ENCODE results near the gene CDKAL1.

The CDKAL1 gene

GRCh38 chr6:20851795-20852194 lies 317.5 kb downstream of the CDKAL1 start:
- DNase-seq: no peak

- DNase-seq: no peak
Observed at GRCh38 chr6:20853828-20854227, 319.6 kb downstream of the CDKAL1 start.

DNA sequence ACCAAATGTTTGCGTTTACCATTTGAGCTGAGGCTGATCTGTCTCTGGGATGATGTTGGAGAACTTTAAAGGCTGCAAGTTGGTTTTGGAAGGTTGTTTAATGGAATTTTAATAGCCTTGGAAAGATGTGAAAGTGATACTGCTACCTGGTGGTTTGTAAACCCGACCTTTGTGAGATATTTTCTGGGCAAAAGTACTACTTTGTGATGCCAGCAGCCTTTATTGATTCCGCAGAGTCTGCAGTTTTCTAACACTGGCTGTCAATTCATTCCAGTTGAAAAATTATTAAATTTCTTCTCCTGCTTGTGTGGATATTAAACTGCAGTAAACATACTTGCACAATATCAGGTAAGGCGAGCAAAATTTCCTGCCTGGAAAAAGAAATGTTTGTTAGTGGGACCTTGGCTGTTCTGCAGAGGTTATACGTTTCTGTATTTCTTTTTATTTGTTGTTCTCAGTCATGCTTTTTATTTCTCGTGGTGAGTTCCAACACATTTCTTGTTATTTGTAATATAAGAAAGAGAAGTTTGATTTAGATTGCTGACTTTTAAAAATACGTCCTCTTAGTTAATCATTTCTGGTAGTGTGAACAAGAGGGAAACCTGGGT lies 322.5 kb downstream of the CDKAL1 start:
- no peak for DNase-seq

GRCh38 chr6:20861481-20861880 lies 327.2 kb downstream of the CDKAL1 start:
- DNase-seq: no peak

DNA sequence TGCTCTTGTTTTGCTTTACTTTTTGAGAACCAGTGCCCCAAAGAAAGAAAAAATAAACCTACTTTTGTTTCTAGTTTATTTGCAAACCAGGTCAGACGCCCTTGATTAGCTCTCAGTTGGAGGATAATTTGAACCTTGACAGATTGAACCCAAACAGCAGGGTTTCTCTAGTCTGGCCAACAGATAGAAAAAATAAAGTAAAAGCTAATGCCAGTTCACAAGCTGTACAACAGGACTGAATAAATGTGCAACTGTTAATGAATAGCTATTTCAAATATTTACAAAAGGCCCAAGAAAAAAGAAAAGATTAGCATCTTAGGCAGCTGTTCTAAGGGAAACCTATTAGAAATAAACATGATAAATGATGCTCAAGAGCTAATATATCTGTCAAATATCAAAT lies 331.8 kb downstream of the CDKAL1 start:
- no peak for DNase-seq

- DNase-seq: no peak
Observed at GRCh38 chr6:20866935-20867703, 332.9 kb downstream of the CDKAL1 start.

GRCh38 chr6:20868397-20869096 lies 334.3 kb downstream of the CDKAL1 start:
- no peak for DNase-seq

GRCh38 chr6:20870021-20870420 lies 335.8 kb downstream of the CDKAL1 start:
- DNase-seq: no peak

GRCh38 chr6:20870493-20870892 lies 336.2 kb downstream of the CDKAL1 start:
- no peak for DNase-seq

GRCh38 chr6:20873425-20874190 lies 339.4 kb downstream of the CDKAL1 start:
- DNase-seq: no peak

DNA sequence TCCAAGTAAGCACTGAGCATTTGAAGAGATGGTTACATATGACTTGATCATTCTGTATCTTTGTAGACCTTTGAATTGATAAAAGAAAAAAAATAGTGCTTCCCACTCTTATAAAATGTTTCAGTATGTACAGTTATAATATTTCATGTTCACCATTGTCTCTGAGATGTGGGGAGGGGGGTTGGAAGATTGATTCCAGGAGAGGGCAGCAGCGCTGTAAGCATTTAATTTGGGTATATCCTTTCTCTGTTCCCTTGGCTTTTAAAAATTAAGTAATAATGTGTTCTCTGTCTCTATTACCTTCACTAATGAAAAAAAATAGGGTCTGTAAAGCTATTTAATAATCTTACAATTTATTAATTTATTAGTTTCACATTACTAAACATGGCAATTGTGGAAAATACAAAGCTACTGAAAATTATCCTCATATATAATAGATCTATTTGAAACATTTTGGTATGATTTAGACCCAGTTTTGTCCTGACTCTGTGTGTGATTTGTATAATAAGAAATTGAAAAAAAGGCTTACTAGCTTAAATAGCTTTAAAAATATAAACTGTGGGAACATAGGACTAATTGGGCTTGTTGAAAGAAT lies 341.2 kb downstream of the CDKAL1 start:
- DNase-seq: no peak

- no peak for DNase-seq
Observed at GRCh38 chr6:20876036-20876435, 341.8 kb downstream of the CDKAL1 start.

- no peak for DNase-seq
Observed at GRCh38 chr6:20876561-20876960, 342.3 kb downstream of the CDKAL1 start.

GRCh38 chr6:20877008-20877937 lies 343.0 kb downstream of the CDKAL1 start:
- no peak for DNase-seq

- no peak for DNase-seq
Observed at GRCh38 chr6:20879121-20879520, 344.9 kb downstream of the CDKAL1 start.

DNA sequence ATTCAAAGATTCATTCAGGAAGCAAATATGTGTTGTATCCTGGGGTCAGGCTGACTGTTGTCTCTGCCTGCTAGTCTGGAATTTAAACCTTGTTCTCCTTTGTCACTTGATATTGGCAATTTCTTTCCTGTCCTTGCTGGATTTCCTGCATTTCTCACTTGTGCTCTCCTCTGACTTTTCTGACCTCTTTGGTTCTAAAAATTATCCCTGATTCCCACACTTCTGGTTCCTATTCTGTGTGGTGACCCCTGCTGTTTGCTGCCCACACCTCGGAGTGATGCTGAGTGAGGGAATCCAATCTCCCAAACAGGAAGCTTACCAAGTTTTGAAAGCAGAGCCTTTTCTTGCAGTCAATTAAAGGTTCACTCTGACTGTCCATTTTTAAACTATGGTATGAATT lies 345.3 kb downstream of the CDKAL1 start:
- DNase-seq: no peak

DNA sequence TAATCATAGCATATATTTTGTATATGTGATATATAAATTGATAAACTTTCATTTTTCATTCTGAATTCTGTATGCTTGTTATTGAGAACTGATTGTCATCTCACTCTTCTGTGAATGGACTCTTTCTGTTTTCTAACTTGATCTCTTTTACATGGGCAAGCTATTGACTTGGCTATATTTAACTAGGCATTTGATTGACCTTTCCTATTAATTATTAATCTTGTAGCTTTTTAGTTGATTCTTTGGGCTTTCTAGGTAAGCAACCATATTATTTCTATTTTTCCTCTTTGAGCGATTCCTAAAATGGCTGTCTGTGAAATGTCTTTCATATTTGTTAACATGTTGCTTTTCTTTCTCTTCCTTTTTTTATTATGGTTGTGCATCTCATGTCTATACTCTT lies 347.1 kb downstream of the CDKAL1 start:
- no peak for DNase-seq

- no peak for DNase-seq
Observed at GRCh38 chr6:20882014-20882413, 347.8 kb downstream of the CDKAL1 start.

DNA sequence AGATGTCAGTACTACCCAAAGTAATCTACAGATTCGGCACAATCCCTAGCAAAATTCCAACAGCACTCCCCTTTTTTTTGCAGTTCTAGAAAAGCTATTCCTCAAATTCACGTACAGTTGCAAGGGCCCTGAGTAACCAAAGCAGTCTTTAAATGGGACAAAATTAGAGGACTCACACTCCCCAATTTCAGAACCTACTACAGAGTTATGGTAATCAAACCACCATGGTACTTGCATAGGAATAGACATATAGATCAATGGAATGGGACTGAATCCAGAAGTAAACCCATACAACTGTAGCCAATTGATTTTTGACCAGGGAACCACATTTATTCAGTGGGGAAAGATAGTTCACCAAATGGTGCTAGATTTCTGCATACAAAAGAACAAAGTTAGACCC lies 350.8 kb downstream of the CDKAL1 start:
- DNase-seq: no peak

- no peak for DNase-seq
Observed at GRCh38 chr6:20891161-20891560, 356.9 kb downstream of the CDKAL1 start.

DNA sequence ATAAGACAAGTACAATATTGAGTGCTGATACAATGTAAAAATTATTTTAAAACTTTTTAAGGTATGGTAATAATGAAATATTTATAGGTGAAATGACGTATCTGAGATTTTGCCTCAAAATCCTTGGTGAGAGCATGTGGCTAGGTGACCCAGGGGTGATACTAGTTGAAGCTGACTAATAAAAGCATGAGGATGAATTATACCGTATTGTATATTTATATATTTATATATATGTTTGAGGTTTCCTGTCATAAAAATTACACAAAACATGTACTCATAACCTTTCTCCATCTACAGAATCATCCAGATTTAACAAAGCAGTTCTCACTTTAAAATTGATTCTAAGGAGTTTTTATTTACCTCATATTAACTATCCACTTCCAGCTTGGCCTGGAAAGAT lies 358.1 kb downstream of the CDKAL1 start:
- no peak for DNase-seq

DNA sequence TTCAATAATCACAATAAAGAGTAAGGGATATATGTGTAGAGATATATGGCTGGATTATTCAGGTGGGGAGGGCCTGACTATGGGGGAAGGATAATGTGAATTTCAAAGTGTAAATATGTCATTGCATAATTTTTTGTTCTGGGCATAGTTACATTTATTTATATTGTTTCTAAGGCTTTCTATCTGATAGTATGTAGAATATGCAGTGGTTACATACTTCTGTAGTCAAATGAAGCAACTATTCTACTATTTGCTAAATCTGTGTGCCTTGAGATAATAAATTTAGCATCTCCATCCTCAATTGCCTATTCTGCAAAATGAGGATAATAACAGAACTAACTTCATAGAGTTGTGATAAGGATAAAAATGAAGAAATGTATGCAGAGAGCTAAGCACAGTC lies 359.2 kb downstream of the CDKAL1 start:
- no peak for DNase-seq
